ENCODE data around the gene ENOX1. TPM values are rescaled to one million over a fixed set of nuclear protein-coding genes. Genes with fewer than 3 reads are reported as not detected.
"Not testable (repeated sequence)": the region's sequence is repeated elsewhere in the genome, so short reads cannot be mapped to it uniquely, and the experiment has no call there.

ENOX1 gene
- total and polyA plus RNA-seq, 2 of the 13 experiments (the other 11 are each of a cell fraction or from before 2014, with no cell fraction given), result not detected

DNA sequence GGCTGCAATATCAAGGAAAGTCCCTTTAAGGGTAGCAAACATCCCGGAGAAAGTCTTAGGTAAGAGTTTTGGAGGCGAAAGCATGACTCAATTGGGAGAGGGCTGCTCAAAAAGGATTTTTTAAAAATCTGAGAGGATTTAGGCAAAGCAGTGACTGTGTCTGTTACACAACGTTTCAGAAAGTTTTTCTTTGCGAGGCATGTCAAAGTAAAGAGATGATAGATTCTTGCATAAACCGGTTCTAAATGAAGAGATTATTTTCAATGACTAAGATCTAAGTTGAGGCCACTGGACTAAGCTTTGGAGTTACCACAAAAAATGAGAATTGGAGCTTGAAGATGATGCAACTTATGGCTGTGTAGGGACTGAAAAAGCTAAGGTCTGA, 43.7 kb upstream of the ENOX1 start:
- Histone ChIP-seq H2AFZ (ENCODE audit: low read length) (no peak overlapping the region), H3K4me2 (ENCODE audit: low read depth, low read length) (no peak overlapping the region), H3K9ac (ENCODE audit: insufficient read depth, low read depth, low read length) (no peak overlapping the region), H3K27ac (ENCODE audit: extremely low read length, insufficient read depth, low read length) (no peak overlapping the region), H4K20me1 (ENCODE audit: insufficient read depth, low read length) (no peaks in the 10 kb centered on the region), H3K79me2 (ENCODE audit: insufficient read depth, low read length) (no peaks in the 10 kb centered on the region), H3K4me3 (replicated peaks in 1 of 3; ENCODE audit: insufficient read depth in 1 of 3, low read depth in 2 of 3, low read length in 3 of 3) (no peak overlapping the region), H3K36me3 (replicated peaks in 1 of 2; ENCODE audit: control insufficient read depth in 1 of 2, insufficient read depth in 2 of 2, low read length in 2 of 2) (no peaks in the 10 kb centered on the region), H3K27me3 (ENCODE audit: control insufficient read depth in 1 of 2, insufficient read depth in 2 of 2, low read length in 2 of 2) (no peaks in the 10 kb centered on the region), H3K9me3 (ENCODE audit: low read length) (no peaks in the 10 kb centered on the region), H3K4me1 (ENCODE audit: insufficient read depth, low read length) (no peaks in the 10 kb centered on the region)
- FAIRE-seq, result no peak
- intact Hi-C loops (cut with micrococcal nuclease; ENCODE audit: unreplicated experiment), result no loop called here
- CTCF ChIA-PET (ENCODE audit: low intra/inter-chr PET ratio, low total read pairs), result no interaction called here
- no peak for ATAC-seq
- TF ChIP-seq MXD4 (CRISPR knock-in tag; IDR thresholded peaks at IDR 0.05), result no peak
- TF ChIP-seq SMC3 (IDR thresholded peaks at IDR 0.05; ENCODE audit: low read length), result no peak
- no peak for TF ChIP-seq CHD4 (IDR thresholded peaks at IDR 0.05; ENCODE audit: borderline replicate concordance, low read length)
- no peak for TF ChIP-seq EEA1 (CRISPR knock-in tag; IDR thresholded peaks at IDR 0.05; ENCODE audit: borderline replicate concordance)
- no peak for TF ChIP-seq NR3C1 (CRISPR knock-in tag; IDR thresholded peaks at IDR 0.05)
- TF ChIP-seq SNAPC2 (CRISPR knock-in tag; IDR thresholded peaks at IDR 0.05), result no peak
- TF ChIP-seq, protein P1, sequence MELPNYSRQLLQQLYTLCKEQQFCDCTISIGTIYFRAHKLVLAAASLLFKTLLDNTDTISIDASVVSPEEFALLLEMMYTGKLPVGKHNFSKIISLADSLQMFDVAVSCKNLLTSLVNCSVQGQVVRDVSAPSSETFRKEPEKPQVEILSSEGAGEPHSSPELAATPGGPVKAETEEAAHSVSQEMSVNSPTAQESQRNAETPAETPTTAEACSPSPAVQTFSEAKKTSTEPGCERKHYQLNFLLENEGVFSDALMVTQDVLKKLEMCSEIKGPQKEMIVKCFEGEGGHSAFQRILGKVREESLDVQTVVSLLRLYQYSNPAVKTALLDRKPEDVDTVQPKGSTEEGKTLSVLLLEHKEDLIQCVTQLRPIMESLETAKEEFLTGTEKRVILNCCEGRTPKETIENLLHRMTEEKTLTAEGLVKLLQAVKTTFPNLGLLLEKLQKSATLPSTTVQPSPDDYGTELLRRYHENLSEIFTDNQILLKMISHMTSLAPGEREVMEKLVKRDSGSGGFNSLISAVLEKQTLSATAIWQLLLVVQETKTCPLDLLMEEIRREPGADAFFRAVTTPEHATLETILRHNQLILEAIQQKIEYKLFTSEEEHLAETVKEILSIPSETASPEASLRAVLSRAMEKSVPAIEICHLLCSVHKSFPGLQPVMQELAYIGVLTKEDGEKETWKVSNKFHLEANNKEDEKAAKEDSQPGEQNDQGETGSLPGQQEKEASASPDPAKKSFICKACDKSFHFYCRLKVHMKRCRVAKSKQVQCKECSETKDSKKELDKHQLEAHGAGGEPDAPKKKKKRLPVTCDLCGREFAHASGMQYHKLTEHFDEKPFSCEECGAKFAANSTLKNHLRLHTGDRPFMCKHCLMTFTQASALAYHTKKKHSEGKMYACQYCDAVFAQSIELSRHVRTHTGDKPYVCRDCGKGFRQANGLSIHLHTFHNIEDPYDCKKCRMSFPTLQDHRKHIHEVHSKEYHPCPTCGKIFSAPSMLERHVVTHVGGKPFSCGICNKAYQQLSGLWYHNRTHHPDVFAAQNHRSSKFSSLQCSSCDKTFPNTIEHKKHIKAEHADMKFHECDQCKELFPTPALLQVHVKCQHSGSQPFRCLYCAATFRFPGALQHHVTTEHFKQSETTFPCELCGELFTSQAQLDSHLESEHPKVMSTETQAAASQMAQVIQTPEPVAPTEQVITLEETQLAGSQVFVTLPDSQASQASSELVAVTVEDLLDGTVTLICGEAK (IDR thresholded peaks at IDR 0.05), result no peak
- TF ChIP-seq, protein P1 (CRISPR knock-in tag; IDR thresholded peaks at IDR 0.05), result no peak
- no TSS peak for BruUV-seq (replicated peaks)
- in situ Hi-C loops (cut with HindIII; ENCODE audit: extremely low pct_ligation_motif_present, low pct_unique_long_range_greater_than_20kb), result no loop called here
- DNase-seq (ENCODE audit: low spot score), result no peak
- POLR2A ChIA-PET, result no interaction called here
- WGBS (ENCODE audit: low lambda C conversion rate), result 7% methylated on average over 5 of the region's 5 CpGs

GRCh38 chr13:43824656-43825055, 37.9 kb upstream of the ENOX1 start:
- in situ Hi-C loops (cut with HindIII; ENCODE audit: extremely low pct_ligation_motif_present, low pct_unique_long_range_greater_than_20kb), result loop anchor here (25.0 kb wide), 1 partner anchor 862 kb away; no protein-coding TSS in a partner anchor

More at GRCh38 chr13:43824656-43825055, 37.9 kb upstream of the ENOX1 start:
- H3K27ac ChIP-seq (ENCODE audit: extremely low read length, insufficient read depth, low read length); H3K4me1 ChIP-seq (ENCODE audit: insufficient read depth, low read length); H4K20me1 ChIP-seq (ENCODE audit: insufficient read depth, low read length); BruUV-seq (replicated peaks); H3K9me3 ChIP-seq (ENCODE audit: low read length); POLR2A ChIA-PET; H3K4me2 ChIP-seq (ENCODE audit: low read depth, low read length); DNase-seq (ENCODE audit: low spot score); H3K9ac ChIP-seq (ENCODE audit: insufficient read depth, low read depth, low read length); H3K27me3 ChIP-seq (ENCODE audit: control insufficient read depth in 1 of 2, insufficient read depth in 2 of 2, low read length in 2 of 2); ATAC-seq; H3K36me3 ChIP-seq (replicated peaks in 1 of 2; ENCODE audit: control insufficient read depth in 1 of 2, insufficient read depth in 2 of 2, low read length in 2 of 2); H2AFZ ChIP-seq (ENCODE audit: low read length); H3K4me3 ChIP-seq (replicated peaks in 1 of 3; ENCODE audit: insufficient read depth in 1 of 3, low read depth in 2 of 3, low read length in 3 of 3); CTCF ChIA-PET (ENCODE audit: low intra/inter-chr PET ratio, low total read pairs); FAIRE-seq; H3K79me2 ChIP-seq (ENCODE audit: insufficient read depth, low read length); intact Hi-C loops (cut with micrococcal nuclease; ENCODE audit: unreplicated experiment): not testable (repeated sequence)
- WGBS (ENCODE audit: low lambda C conversion rate), result 0% methylated on average over 1 of the region's 1 CpG

All from HepG2 (cell line).